HG03432 (cell line): ENCODE data around the gene STXBP4.

Experiments
- ATAC-seq: cut with Tn5 transposase; IDR thresholded peaks from one replicate; pipeline ENCODE4 v1.9.1; 2021; ENCODE audit warnings: mild to moderate bottlenecking, moderate library complexity; ENCODE audit not compliant: unreplicated experiment

The STXBP4 gene

DNA sequence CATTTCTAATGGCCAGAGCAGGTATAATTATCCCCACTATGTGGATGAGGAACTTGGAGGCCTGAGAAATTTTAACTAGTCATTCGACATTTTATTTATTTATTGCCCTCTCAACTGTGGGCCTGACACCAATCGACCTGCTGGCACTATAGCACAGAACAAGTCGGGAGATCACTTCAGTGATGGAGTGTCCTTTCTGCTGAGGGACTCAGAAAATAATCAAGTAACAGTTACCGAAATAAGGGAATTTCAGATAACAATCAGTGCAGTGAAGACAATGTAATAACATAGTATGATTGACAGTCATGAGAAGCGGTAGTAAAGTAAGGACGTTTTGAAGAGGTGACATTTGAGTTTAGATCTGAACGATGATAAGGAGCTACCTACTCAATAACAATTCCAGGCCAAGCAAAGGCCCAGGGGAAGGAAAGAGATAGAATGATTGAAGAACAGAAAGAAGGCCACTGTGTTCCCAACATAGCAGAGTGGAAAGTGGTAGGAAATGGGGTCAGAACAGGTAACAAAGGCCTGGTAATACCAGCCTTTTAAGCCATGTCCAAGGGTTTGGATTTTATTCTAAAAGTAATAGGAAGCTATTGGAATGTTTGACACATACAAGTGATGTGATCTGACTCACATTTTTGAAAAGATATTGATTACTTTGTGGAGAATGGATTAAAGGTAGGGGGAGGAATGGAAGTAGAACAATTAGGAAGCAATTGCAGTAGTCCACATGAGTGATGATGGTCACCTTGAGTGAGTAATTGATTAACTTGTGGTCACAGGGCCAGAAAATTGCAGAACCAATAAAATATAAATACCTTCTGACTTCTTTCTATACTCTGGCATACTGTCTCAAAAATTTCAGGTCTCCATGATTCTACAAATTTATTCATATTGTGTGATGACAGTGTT, 1.4 kb downstream of the STXBP4 start:
- no peak for ATAC-seq

DNA sequence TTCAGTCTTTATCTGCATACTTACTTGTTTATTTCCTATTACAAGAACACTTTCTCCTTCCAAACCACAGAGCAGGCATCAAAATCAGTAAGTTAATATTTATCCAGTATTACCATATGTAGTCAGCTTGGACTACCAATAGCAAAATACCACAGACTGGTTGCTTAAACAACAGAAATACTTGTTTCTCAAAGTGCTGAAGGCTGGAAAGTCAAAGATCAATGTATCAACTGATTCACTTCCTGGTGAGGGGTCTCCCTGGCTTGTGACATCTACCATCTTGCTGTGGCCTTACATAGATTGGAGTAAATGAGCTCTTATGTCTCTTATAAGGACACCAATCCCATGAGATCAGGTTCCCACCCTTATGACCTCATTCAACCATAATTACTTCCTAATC, 2.6 kb downstream of the STXBP4 start:
- ATAC-seq = no peak

DNA sequence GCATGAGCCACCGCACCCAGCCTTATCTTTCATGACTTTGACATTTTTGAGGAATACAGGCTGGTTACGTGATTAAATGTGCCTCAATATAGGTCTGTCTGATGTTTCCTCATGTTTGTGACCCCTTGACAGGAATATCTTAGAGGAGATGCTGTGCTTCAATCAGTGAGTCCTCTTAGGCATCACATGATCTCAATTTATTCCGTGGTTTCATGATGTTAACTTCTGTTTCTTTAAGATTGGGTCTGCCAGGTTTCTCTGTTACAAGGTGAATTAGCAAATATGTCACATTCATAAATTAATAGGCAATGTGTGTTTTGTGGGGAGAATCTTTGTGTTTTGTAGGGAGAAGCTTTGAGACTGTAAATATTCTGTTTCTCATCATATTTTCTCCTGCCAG, 3.3 kb downstream of the STXBP4 start:
- no peak for ATAC-seq

DNA sequence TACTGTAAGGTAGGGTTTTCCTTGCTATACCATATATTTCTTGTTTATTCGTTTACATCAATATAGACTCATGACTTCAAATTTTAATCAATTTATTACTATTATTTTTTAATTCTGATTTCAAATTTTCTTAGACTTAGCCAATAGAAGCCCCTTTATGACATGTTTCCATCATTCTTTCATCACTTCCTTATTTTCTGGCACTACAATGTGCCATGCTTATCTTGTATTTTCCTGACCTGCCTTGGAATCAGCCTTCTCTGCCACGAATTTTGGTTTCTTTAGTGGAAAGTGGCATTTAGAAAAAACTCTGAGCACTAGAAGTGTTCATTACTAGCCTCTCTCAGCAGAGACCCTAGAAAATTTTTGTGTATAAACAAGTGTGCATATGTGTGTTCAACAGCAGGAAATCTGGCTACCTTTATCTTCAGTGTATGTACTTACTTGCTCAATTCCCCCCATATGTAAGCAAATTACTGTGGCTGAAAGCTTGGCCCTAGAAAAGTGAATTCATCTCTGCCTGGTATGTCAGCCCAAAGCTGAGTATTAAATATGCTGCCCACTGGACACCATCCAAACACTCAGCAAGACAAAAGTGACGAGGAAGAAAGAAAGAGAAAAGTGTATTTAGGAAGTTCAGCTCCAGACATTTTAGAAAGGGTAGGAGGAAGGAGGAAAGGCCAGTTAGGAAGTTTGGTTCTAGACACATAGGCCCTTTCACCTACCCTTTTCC, 4.0 kb downstream of the STXBP4 start:
- ATAC-seq = no peak

GRCh38 chr17:54974759-54975158, 6.2 kb downstream of the STXBP4 start:
- ATAC-seq = no peak

- ATAC-seq = no peak
These were observed 7.8 kb downstream of the STXBP4 start for GRCh38 chr17:54976316-54976715.

GRCh38 chr17:54977744-54978143, 9.2 kb downstream of the STXBP4 start:
- ATAC-seq = no peak

DNA sequence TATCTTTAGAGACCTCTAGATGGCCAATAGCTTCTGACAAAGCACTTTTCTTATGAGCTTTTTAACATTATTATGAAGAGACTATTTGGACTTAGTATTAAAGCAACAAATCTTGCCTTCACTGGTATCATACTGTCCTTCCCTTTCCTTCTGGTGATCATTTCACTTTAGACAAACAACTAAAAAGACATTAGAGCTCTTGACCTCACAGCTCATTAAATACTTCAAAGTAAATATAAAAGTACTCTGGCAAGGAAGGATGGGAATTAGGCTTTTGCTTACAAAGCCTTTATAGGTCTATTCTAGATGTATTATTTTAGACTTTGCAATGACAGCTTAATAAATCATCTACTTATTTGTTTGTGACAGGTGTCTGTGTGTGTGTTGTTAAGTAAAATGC, 11.1 kb downstream of the STXBP4 start:
- no peak for ATAC-seq

- ATAC-seq = no peak
These were observed 11.8 kb downstream of the STXBP4 start for GRCh38 chr17:54980375-54980774.

- ATAC-seq = no peak
These were observed 13.8 kb downstream of the STXBP4 start for GRCh38 chr17:54982399-54982798.

- ATAC-seq = peak; percentile 63
These were observed 14.7 kb downstream of the STXBP4 start for GRCh38 chr17:54983260-54983659.

GRCh38 chr17:54985476-54985875, 16.9 kb downstream of the STXBP4 start:
- ATAC-seq = no peak

- no peak for ATAC-seq
These were observed 21.6 kb downstream of the STXBP4 start for GRCh38 chr17:54990118-54990517.

- no peak for ATAC-seq
These were observed 23.0 kb downstream of the STXBP4 start for GRCh38 chr17:54991567-54991966.

GRCh38 chr17:54992797-54993639, 24.5 kb downstream of the STXBP4 start:
- peak; percentile 63 for ATAC-seq

DNA sequence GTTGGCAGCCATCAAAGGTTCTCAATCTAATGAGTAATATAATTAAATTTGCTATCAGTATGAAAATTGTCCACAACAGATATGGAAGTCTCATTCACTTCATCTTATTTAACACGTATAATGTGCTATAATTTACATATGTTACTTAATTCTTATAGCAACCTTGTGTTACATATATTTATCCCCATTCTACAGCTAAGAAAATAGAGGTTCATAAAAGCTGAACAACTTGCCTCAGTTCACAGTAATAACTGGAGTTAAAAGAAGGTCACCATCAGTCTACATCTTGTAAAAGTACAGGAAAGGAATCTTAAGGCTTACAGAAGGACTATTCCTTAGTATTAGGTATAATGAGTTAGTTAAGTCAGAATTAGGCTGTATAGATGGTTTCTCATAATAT, 27.9 kb downstream of the STXBP4 start:
- no peak for ATAC-seq

DNA sequence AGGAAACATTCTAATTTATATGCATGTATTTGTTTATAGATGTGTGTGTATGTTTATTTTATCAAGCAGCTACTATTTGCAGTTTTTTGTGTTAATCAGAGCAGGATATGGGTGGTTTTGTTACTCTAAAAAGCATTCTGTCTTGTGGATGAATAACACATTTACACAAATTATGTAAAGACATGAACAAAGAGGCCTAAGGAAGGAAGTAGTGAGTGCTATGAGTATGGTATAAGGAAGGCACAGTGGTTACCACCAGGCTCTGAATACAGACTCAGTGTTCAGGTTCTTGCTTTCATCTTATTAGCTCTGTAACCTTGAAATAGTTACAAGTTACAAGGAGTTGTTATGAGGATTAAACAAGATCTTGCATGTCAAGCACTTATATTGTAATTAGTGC, 33.9 kb downstream of the STXBP4 start:
- no peak for ATAC-seq

- ATAC-seq = no peak
These were observed 35.9 kb downstream of the STXBP4 start for GRCh38 chr17:55004484-55004883.

GRCh38 chr17:55005520-55005919, 37.0 kb downstream of the STXBP4 start:
- ATAC-seq = no peak

GRCh38 chr17:55023626-55024025, 55.1 kb downstream of the STXBP4 start:
- no peak for ATAC-seq

GRCh38 chr17:55037828-55038227, 69.3 kb downstream of the STXBP4 start:
- ATAC-seq = peak; percentile 99
